Keratinocyte (primary cell): Measurements from ENCODE around the gene LILRA1.

ENCODE experiments used
- EZH2 ChIP-seq: IDR thresholded peaks from one replicate; pipeline ENCODE4 v1.6.1; 2012; ENCODE audit warnings: inconsistent platforms, mild to moderate bottlenecking, low read length, moderate library complexity
- TF ChIP-seq, protein P1 (sequence below), 3 experiments: IDR thresholded peaks in 1 of 3; conservative IDR thresholded peaks in 1 of 3; optimal IDR thresholded peaks in 1 of 3; 2 replicates in 2 of 3; 3 replicates in 1 of 3; pipeline versions ENCODE3 to v1.5.1; 2011; ENCODE audit warnings: low read length in 3 of 3, mild to moderate bottlenecking in 3 of 3, moderate library complexity in 2 of 3, control low read depth in 1 of 3, inconsistent platforms in 1 of 3; ENCODE audit not compliant: insufficient read depth in 2 of 3; ENCODE audit errors: extremely low read depth in 1 of 3

DNA sequence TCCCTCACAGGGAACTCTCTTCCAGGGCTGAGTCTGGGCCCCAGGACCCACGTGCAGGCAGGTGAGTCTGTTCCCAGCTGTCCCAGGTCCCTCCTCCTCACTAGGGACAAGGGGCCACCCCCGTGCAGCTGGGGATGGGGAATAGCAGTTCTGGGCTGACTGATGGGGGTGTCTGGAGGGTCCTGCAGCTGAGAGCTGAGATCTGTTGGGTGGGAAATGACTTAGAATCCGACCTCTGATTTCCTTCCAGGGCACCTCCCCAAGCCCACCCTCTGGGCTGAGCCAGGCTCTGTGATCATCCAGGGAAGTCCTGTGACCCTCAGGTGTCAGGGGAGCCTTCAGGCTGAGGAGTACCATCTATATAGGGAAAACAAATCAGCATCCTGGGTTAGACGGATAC lies 19.4 kb upstream of the LILRA1 start:
- TF ChIP-seq, protein P1, sequence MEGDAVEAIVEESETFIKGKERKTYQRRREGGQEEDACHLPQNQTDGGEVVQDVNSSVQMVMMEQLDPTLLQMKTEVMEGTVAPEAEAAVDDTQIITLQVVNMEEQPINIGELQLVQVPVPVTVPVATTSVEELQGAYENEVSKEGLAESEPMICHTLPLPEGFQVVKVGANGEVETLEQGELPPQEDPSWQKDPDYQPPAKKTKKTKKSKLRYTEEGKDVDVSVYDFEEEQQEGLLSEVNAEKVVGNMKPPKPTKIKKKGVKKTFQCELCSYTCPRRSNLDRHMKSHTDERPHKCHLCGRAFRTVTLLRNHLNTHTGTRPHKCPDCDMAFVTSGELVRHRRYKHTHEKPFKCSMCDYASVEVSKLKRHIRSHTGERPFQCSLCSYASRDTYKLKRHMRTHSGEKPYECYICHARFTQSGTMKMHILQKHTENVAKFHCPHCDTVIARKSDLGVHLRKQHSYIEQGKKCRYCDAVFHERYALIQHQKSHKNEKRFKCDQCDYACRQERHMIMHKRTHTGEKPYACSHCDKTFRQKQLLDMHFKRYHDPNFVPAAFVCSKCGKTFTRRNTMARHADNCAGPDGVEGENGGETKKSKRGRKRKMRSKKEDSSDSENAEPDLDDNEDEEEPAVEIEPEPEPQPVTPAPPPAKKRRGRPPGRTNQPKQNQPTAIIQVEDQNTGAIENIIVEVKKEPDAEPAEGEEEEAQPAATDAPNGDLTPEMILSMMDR (optimal IDR thresholded peaks at IDR 0.05 in 1 of 3, IDR thresholded peaks at IDR 0.05 in 1 of 3, conservative IDR thresholded peaks at IDR 0.05 in 1 of 3; ENCODE audit: extremely low read depth in 1 of 3, insufficient read depth in 2 of 3, low read length in 3 of 3) = no peak
- no peak for TF ChIP-seq EZH2
